ENCODE data around the gene SAMD4A.

SAMD4A gene

DNA sequence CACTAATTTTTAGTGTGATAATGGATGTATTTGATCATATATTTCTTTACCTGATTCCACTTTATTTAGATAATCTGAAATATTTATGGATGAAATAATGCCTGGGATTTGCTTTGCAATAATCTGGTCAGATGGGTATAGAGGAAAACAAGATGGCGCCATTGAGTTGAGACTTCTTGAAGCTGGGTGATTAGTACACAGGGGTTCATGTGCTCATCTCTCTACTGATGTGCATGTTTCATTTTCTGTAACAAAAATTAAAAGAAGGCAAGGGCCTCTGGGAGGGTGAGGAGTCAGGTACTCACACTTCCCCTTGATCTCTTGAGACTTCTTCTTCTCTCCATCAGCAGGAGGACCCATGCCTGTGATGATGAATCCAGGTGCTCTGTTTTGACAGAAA lies 273.9 kb downstream of the SAMD4A start:
- no peak overlapping the region for H3K4me3 ChIP-seq (ENCODE audit: low read length)
- TF ChIP-seq ZNF274 (IDR thresholded peaks at IDR 0.05; ENCODE audit: low read depth, low read length), result no peak

Measured in GM08714 (cell line).